HG02981 (cell line): ENCODE measurements around the gene ASAP2.
"Not testable (repeated sequence)": the region's sequence is repeated elsewhere in the genome, so short reads cannot be mapped to it uniquely, and the experiment has no call there.

Source experiments
- ATAC-seq: cut with Tn5 transposase; IDR thresholded peaks from one replicate; pipeline ENCODE4 v1.9.1; 2021; ENCODE audit warnings: mild to moderate bottlenecking, moderate library complexity; ENCODE audit not compliant: unreplicated experiment

Gene ASAP2

DNA sequence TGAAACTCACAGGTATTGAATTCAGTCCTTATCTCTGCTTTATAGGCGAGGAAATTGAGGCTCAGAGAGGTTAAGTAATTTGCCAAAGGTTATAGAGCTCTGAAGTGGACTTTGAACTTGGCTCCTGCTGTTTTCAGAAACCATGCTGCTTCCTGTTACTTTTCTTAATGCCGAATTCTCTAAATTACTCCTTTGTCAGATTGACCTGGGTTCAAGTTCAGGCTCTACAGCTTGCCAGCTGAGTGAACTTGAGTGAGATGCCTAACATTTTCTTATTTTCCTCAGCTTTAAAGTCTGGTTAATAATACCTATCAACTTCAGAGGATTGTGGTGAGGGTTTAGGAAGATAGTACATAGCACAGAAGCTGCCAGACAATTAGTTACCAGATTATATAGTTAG, 3.4 kb downstream of the ASAP2 start:
- no peak for ATAC-seq

DNA sequence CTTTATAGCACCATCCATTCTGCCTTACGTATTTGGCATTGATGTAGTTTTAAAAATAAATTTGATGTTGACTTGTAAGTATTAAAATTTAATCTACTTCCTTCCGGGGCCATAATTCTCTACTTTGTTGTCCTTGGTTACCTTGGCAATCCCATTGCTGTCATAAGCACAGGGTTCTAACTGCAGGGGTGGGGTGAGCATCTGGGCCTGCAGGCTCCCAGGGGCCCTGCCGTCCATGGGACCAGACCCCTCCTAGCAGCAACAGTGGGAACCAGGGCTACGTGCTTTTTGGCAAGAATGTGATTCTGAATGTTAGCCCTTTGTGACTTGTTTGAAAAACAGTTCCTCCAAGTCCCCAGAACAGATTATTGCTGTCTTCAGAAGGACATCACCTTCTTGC, 4.9 kb downstream of the ASAP2 start:
- ATAC-seq, result no peak

- ATAC-seq, result no peak
Measured at GRCh38 chr2:9212010-9212635, 5.5 kb downstream of the ASAP2 start.

- no peak for ATAC-seq
Measured at GRCh38 chr2:9212661-9213411, 6.2 kb downstream of the ASAP2 start.

- no peak for ATAC-seq
Measured at GRCh38 chr2:9213477-9214051, 7.0 kb downstream of the ASAP2 start.

DNA sequence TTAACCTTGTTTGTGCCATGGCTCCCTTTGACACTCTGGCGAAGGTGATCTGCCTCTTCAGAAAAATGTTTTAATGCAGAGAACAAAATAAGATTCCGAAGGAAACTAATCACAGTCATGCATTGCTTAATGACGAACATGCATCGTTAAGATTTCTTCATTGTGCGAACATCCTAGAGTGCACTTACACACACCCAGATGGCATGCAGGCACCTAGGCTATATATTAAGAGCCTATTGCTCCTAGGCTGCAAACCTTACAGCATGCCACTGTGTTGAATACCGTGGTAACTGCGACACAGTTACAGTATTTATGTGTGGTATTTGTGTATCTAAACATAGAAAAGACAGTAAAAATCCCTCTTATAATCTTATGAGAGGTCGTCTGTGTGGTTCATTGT, 8.3 kb downstream of the ASAP2 start:
- ATAC-seq, result no peak

DNA sequence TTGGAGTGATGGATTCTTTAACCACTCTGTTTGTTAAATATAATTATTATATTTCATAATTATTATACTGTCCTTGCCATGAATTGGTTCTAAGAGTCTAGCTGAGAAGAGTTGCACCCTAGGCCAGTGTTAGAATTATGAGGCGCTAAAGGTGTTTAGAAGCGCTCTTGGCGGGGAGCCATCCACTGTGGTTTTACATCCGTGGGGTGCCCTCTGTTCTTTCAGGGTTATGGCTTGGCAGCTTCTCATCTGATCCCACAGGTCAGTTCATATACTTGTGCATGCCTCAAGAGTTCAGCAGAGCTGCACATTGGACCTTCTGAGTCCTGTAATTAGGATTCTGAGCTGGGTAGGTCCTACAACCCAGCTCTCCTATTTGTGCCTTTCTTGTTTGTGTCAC, 9.1 kb downstream of the ASAP2 start:
- ATAC-seq, result no peak

GRCh38 chr2:9216143-9216542, 9.5 kb downstream of the ASAP2 start:
- not testable (repeated sequence) for ATAC-seq

GRCh38 chr2:9217838-9218770, 11.5 kb downstream of the ASAP2 start:
- no peak for ATAC-seq

DNA sequence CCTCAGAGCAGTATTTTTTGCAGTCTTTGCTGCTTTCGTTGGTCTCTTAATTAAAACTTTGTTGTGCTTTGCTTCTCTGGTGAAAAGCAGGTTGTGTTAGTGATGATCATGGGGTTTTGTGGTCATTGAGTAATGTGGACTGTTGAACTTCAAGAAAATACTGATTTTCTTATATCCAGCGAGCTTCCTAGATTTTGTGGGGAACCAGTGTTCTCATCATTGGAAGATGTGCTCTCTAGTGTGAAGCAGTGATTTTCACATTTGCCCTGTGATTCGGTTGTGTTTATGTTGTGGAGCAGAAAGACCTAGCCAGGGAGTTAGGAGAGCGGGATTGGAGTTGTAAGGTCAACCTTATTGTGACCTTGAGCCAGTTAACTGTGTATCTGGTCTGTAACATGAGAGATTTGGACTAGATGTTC, 12.4 kb downstream of the ASAP2 start:
- no peak for ATAC-seq

DNA sequence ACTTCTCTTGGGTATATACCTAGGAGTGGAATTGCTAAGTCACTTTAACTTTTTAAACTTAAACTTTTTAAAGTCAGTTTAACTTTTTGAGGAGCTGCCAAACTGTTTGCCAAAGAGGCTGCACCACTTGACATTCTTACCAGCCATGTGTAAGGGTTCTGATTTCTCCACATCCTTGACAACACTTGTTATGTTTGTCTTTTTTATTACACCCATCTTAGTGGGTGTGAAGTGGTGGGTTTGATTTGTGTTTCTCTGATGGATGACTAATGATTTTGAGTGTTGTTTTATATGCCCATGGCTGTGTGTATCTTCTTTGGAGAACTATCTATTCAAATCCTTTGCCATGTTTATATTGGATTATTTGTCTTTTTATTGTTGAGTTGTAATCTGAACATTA, 13.6 kb downstream of the ASAP2 start:
- no peak for ATAC-seq

GRCh38 chr2:9221223-9221622, 14.6 kb downstream of the ASAP2 start:
- ATAC-seq, result no peak

DNA sequence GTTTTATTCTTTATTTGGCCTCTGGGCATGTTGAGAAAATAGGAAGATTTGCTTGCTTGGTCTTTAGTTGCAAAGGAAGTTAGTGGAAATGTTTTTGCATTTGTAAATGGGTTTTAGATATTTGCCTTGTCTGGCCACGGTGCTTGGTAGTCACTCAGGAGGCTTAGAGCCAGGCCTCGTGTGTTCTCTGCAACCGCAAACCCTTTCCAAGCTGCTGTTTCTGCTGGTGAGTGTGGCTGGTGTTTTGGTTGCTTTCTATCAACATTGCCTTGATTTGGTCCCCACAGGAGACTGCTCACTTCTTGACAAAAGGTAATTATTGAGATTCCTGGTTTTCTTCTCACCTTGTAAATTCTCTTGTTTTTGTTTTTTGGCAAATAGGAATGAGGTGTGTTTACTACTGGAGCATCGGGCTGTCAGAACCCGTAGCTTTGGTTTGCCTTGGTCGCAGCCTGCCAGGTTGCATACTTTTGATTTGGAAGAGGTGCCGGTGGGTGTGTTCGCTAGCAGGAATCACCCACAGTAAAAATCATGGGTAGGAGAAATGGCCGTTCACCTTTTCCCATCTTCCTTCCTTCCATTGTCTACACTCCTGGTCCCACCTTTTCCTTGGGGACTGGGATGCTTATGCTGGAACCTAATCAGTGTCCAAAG, 15.8 kb downstream of the ASAP2 start:
- ATAC-seq, result no peak

GRCh38 chr2:9222893-9223287, 16.3 kb downstream of the ASAP2 start:
- no peak for ATAC-seq

DNA sequence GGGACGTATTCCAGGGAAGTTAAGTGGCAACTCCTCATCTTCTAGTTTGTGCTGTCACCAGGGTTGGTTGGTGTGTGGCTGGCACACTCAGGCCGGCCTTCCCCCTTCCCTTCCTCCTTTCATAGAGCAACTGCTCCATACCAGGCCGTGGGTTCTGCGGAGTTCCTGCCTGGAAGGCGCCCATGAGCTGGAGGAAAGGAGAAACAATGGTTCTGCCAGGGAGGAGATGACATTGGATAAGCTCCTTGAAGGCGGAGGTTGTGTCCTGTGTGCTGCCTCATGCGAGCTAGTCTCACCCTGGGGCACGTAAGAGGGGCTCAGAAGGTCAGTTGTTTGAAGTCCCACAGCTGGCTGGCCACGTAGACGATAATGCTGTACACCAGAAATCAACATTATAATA, 19.2 kb downstream of the ASAP2 start:
- no peak for ATAC-seq

GRCh38 chr2:9226458-9227380, 20.1 kb downstream of the ASAP2 start:
- ATAC-seq, result no peak

GRCh38 chr2:9228088-9228751, 21.6 kb downstream of the ASAP2 start:
- no peak for ATAC-seq

DNA sequence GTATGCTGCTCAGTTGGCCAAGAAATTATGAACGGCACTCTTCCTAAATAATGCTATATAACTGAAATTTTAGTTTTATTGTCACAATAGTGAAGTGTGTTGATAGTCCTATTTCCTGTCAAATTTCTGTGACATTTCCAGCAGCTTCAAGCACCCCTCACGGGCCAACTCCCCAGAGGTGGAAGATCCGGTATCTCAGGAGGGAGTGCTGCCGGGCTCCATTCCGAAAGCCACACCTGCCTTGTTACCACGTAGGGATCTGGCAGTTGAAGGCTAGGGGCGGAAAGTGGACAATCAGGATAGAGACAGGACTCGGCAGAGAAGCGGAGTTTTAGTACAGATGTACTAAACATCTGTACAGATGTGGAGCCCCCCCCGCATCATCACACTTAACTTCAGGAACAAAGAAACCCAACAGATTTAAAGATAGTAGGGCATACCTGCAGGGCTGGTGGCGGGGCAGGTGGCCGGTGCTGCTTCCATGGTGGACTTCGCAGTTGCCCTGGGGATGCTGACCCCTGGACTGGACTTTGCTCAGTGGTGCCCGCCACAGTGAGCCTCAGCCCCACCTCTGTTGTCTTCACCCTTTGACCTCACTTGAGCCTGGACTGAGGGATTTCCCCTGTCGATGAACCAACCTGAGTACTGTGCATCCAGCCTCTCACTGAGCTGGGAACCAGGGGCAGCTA, 22.3 kb downstream of the ASAP2 start:
- ATAC-seq, result no peak

- ATAC-seq, result no peak
Measured at GRCh38 chr2:9229470-9229820, 22.8 kb downstream of the ASAP2 start.
